PC-3 (cell line): ENCODE measurements around the gene CMKLR1.

Experiments
- EZH2 ChIP-seq: fragments of 300-600 bp; sonication (generic); IDR thresholded peaks from one replicate; pipeline ENCODE4 v1.6.1; 2017; ENCODE audit warnings: antibody characterized with exemption, mild to moderate bottlenecking, low read length; ENCODE audit not compliant: unreplicated experiment
- TF ChIP-seq, protein P1 (sequence below): fragments of 300-600 bp; sonication (generic); conservative IDR thresholded peaks from 2 replicates; pipeline ENCODE4 v1.5.1; 2017; ENCODE audit warnings: antibody characterized with exemption, low read depth, mild to moderate bottlenecking, low read length

DNA sequence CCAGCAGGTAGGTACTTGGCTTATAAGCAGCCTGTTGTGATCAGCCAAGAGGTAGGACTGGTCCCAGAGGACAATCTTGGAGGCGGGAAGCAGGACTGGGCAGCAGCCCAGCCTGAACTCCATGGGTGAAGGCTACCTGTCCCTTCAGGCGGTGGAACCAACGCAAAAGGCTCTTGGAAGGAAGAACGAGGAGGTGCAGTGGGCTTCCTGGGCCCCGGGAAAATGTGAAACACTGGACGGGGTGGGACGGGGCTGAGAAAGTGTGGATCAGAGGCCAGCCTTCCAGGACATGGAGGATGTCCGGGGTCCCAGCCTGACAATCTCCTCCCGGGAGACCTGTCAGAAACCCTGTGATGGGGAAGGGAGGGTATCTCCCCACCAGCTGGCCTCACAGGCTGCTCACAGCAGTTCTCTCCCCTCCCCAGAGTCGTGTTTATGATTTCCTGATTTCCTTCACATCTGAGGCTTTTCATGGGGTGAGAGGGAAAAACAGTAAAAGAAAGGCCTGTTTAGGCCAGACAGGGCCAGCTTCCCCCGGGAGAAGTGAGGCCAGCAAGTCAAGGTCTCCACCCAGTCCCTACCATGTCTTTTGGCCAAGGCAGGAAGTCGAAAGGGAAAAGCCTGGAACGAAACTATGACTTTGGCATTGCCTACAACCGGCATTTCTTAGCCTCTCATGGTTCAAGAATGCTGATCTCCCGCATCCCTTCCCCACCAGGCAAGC lies 11.3 kb downstream of the CMKLR1 start:
- TF ChIP-seq, protein P1, sequence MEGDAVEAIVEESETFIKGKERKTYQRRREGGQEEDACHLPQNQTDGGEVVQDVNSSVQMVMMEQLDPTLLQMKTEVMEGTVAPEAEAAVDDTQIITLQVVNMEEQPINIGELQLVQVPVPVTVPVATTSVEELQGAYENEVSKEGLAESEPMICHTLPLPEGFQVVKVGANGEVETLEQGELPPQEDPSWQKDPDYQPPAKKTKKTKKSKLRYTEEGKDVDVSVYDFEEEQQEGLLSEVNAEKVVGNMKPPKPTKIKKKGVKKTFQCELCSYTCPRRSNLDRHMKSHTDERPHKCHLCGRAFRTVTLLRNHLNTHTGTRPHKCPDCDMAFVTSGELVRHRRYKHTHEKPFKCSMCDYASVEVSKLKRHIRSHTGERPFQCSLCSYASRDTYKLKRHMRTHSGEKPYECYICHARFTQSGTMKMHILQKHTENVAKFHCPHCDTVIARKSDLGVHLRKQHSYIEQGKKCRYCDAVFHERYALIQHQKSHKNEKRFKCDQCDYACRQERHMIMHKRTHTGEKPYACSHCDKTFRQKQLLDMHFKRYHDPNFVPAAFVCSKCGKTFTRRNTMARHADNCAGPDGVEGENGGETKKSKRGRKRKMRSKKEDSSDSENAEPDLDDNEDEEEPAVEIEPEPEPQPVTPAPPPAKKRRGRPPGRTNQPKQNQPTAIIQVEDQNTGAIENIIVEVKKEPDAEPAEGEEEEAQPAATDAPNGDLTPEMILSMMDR, result no peak
- no peak for TF ChIP-seq EZH2
